PC-9 (cell line): Measurements from ENCODE around the gene SLC6A6.

Experiments
- EZH2 ChIP-seq: fragments of 200-600 bp; sonication (generic); IDR thresholded peaks from 2 replicates; pipeline ENCODE4 v1.8.0; 2017; ENCODE audit warnings: antibody characterized with exemption, low read depth
- TF ChIP-seq, protein P1 (sequence below): fragments of 200-600 bp; sonication (generic); conservative IDR thresholded peaks from 2 replicates; pipeline ENCODE4 v1.6.1; 2017; ENCODE audit warnings: mixed run types, antibody characterized with exemption, mild to moderate bottlenecking, moderate library complexity

DNA sequence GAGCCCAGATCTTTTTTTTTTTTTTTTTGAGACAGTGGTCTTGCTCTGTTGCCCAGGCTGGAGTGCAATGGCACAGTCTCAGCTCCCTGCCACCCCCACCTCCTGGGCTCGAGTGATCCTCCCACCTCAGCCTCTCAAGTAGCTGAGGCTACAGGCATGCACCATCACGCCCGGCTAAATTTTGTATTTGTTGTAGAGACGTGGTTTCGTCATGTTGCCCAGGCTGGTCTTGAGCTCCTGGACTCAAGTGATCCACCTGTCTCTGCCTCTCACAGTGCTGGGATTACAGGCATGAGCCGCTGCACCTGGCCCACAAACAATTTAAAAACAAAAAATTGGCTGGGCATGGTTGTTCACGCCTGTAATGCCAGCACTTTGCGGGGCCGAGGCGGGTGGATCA lies 22.6 kb upstream of the SLC6A6 start:
- TF ChIP-seq EZH2: no peak
- TF ChIP-seq, protein P1, sequence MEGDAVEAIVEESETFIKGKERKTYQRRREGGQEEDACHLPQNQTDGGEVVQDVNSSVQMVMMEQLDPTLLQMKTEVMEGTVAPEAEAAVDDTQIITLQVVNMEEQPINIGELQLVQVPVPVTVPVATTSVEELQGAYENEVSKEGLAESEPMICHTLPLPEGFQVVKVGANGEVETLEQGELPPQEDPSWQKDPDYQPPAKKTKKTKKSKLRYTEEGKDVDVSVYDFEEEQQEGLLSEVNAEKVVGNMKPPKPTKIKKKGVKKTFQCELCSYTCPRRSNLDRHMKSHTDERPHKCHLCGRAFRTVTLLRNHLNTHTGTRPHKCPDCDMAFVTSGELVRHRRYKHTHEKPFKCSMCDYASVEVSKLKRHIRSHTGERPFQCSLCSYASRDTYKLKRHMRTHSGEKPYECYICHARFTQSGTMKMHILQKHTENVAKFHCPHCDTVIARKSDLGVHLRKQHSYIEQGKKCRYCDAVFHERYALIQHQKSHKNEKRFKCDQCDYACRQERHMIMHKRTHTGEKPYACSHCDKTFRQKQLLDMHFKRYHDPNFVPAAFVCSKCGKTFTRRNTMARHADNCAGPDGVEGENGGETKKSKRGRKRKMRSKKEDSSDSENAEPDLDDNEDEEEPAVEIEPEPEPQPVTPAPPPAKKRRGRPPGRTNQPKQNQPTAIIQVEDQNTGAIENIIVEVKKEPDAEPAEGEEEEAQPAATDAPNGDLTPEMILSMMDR: no peak
